Erythroblast (primary cell): ENCODE data around the gene B3GALT4.

Source experiments
- DNase-seq, 2 experiments: peaks; one replicate each; lab custom pipeline; 2025; lab: John Stamatoyannopoulos, UW
- GATA1 ChIP-seq: IDR thresholded peaks from 2 replicates; pipeline ENCODE4 v1.6.1; 2011; ENCODE audit warnings: low read depth, mild to moderate bottlenecking, control low read depth, low read length, moderate library complexity
- POLR2A ChIP-seq: IDR thresholded peaks from 2 replicates; pipeline ENCODE4 v1.6.1; 2011; ENCODE audit warnings: mild to moderate bottlenecking, low read length

Gene B3GALT4

DNA sequence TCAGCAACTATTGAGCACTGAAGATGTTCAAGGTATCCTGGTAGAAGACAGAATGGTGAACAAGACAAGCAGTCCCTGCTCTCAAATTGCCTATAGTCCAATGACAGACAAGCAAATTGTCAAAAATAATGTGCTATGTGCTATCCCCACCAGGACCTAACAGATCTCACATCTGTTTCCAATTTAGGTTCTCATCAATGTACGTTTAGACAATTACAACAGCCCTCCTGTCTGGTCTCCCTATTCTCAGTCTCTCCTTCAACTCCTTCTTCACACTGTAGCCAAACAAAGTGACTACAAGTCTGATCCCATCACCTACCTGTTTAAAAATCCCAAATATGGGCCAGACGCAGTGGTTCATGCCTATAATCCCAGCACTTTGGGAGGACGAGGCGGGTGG, 29.4 kb downstream of the B3GALT4 start:
- TF ChIP-seq POLR2A = no peak
- DNase-seq = no peak

DNA sequence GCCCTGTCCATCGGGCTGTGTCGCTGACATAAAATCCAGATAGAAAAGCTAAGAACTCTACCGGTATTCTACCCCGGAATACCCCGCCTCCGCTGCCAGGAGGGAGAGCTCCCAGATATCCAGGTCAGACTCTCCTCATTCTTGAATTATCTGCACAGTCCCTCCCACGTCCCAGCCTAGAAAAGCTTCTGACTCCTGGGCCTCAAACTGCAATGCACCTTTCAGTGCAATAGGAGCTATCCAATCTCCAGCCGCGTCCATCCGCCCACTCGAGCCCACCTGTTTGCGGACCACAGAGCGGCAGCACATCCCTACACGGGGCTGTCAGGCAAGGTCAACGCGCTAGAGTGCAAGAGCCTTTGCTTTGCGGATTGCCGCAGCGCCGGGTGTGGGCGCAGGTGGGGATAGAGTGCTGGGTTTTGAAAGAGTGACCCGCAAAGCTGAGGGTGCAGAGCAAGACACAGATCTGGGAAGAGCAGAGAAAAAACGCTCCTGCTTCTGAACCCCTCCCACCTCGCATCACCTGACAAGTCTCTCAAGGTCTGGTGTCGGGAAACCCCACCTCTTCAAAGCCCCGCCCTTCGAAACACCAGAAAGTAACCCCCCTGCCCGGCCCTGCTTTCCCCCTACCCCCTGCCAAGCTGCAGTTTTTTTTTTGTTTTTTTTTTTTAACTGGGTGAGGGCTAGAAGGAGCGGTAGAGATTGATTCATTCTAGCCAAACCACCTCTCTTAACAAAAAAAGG, 35.6 kb downstream of the B3GALT4 start:
- peak; percentile 76 to 78 for DNase-seq
- TF ChIP-seq GATA1 (no peak), POLR2A (no peak)

DNA sequence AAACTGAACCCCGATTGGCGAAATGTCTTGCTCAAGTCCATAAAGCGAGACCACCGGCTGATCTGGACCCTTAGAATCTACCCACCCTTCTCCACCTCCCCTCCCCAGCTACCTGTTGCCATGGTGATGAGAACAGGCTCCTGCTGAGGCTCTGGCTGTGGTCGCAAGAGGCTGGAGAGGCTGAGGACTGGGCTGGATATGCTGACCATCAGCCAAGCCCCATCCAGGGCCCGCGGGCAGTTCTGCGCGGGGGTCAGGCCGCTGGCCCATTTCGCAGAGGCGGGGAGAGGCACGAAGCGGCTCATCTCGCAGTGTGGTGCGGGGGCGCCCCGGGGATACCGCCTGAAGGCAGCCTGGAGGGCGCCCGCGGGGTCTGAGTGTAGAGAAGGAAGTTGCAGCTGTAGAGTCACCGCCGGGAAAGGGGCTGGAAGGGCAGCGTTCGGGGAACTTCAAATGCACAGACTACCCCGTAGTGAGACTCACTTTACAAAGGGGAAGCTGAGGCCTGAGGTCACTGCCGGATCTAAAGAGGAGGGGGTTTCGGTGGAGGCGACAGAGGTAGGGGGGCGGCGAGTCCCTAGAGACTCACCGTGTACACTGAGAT, 36.3 kb downstream of the B3GALT4 start:
- peak; percentile 48 to 66 for DNase-seq
- TF ChIP-seq GATA1 (no peak), POLR2A (no peak)

DNA sequence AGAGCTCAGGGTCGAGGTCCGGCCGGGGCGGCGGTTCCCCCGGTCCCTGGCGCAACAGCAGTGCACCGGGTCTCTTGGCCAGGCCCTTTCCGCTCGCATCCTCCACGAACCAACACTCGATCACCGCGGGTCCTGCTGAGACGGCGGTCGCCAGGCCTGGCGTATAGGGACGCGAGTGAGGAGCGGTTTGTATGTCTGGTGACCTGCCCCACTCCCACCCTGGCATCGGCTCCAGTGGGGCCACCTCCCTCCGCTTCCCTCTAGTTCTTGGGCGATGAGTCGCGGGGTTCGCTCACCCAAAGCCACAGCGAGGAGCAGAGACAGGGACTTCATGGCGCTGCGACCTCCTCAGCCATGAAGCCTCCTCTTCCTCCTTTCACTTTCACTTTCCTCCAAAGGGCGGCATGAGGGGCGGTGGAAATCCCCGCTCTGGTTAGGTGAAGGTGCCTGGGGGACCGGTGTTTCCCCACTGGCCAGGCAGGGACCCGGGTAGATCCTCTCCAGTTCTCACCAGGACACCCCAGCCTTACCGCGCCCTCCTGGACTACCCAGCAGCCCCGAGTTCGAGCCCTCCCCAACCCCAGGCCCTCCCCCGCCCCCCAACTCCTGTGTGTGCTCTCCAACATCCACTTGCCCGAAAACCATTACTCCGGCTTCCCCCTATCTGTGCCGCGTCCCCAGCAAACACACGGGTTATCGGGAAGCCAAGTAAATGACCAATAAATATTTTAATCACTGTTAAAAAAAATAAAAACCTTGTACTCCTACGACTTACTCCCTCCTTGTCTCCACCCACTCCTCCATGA, 37.0 kb downstream of the B3GALT4 start, which contains the start of gene TAPBP:
Gene TAPBP (minus strand): TSS at position 370 of the 806 bp plus-strand sequence. CDS start 37 bp downstream, at position 333.
- peak; percentile 81 to 88 for DNase-seq
- TF ChIP-seq GATA1 (no peak), POLR2A (peak; percentile 80)

DNA sequence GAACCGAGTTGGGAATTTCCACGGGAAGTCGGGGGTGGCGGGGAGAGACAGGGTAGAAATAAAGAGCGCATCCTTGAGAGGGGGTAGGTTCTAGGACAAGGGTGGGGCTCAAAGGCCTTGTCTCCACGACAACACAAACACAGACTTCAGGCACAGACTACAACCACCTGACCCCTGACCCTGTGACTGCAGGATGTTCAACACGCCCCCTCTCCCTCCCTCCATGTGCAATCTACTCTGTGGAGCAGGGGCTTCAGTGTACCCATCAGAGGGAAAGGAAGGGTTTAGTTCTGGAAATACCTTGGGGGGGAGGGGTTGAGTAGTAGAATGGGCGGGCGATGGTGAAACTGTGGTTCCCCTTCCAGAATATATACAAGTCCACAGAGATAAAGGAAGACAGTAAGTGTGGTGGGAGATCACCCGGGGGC, 37.6 kb downstream of the B3GALT4 start:
- TF ChIP-seq GATA1 (no peak), POLR2A (peak; percentile 2)
- DNase-seq = peak; percentile 82 to 89

DNA sequence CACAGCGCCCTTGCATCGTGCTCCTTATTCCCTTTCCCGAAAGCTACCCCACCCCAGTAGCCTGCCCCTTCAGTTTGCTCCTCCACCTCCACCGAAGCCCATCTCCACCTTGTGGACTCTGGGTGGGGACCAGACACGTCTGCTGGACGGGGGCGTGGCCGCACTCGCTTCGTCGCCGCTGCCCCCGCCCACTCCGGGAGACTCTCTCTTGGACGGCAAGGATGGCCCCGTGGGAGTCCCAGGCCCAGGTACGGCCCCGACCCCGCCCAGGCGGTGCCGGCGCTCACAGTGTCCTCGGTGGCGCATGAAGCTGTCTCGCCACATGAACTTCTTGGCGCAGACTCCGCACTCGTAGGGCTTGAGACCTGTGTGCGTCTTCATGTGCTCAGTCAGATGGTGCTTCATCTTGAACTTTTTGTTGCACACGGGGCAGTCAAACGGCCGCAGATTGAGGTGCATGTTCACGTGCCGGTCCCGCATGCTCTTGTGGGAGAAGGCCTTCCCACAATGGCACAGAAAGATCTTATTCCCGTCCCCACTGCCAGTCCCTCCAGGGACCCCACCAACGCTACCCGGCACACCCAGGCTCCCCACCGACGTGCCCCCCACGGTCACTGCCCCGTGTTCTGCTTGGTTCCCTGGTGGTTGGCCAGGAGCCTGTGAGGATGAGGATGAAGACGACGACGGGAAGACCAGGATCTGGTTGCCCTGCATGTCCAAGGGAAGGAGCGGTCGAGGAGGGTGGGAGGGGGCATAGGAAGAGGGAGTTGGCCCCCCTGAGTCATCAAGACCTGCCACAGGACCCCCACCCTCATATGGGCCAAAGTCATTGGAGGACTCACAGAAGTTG, 38.2 kb downstream of the B3GALT4 start:
- TF ChIP-seq POLR2A (no peak), GATA1 (no peak)
- peak; percentile 56 to 66 for DNase-seq

DNA sequence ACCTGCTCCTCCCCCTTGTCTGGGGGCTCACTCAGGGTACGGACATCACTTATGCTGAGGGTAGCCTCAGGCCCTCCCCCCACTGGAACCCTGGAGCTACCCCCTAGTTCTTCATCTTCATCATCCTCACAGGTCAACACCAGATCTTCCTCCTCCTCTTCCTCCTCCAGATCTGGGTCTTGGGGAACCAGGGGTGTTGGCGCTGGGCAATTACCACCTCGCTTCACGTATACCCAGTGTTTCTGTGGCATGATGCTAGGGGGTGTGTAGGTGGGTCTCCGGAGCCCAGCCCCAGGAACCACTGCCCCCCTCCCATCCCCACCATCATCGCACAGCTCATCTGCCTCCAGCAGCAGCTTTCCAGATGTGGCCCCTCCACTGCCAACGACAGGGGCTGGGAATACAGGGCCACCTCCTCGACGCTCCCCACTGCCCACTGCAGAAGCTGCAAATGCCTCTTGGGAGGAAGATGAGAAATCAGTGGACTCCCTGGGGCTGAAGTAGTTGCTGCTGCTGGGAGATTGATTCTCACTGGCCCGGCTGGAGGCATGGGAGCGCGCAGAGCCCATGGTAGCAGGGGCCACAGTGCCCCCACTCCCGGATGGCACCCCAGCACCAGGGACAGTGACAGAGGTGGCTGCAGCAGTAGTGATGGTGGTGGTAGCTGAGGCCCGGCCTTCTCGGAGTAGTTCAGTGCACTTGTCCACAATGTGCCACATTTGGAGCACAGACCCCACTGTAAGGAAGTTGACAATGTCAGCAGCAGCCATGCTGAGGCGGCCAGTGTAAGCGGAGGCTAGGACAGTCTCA, 39.1 kb downstream of the B3GALT4 start:
- TF ChIP-seq GATA1 (no peak), POLR2A (no peak)

DNA sequence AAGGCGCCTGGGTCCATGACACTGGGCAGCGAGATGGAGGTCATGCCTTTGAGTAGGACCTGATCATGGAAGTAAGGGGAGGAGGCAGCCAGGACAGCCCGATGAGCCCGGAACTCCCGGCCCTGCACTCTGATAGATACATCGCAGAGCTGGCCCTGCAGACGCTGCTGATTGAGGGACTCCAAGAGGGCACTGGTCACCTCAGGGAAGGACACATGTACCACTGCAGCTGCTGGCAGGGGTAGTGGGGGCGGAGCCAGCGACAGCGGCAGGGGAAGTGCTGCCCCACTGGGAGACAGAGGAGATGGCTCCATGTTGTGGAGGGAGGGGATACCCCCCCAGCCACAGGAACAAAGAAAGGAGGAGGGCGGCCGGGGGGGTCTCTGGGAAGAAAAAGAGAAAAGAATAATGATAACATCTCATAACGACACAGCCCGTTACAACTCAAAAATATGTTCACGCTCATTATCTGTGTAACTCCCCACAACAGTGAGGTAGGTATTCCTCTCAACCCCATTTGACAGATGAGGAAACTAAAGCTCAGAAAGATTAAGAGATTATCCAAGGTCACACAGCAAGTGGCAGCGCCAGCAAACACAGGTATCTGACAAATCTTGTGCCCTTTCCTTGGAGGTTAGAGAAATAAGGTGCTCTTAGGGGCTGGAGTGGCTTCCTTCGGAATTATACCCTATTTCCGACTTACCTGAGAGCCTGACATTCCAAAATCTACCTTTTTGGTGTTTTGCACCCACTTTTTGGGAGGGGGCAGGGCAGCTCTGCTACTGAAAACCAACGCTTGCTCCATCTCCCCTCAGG, 39.9 kb downstream of the B3GALT4 start:
- TF ChIP-seq GATA1 (no peak), POLR2A (no peak)
- peak in 1 of 2 experiments; percentile 48 for DNase-seq

More for the DNA sequence above, 39.1 kb downstream of the B3GALT4 start:
- DNase-seq = no peak

DNA sequence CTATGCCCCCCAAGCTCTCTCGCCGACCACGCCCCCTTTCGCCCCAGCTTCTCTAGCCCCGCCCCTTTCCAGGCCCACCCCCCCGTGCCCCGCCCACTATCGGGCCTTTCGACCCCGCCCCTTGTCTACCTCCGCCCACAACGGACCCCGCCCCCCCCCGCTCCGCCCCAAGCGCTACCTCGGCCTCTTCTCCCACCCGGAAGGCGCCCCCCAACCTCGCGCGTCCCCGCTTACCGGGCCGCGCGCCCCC, 40.4 kb downstream of the B3GALT4 start:
- peak in 1 of 2 experiments; percentile 92 for DNase-seq
- no peak for TF ChIP-seq POLR2A
- TF ChIP-seq GATA1 = no peak

DNA sequence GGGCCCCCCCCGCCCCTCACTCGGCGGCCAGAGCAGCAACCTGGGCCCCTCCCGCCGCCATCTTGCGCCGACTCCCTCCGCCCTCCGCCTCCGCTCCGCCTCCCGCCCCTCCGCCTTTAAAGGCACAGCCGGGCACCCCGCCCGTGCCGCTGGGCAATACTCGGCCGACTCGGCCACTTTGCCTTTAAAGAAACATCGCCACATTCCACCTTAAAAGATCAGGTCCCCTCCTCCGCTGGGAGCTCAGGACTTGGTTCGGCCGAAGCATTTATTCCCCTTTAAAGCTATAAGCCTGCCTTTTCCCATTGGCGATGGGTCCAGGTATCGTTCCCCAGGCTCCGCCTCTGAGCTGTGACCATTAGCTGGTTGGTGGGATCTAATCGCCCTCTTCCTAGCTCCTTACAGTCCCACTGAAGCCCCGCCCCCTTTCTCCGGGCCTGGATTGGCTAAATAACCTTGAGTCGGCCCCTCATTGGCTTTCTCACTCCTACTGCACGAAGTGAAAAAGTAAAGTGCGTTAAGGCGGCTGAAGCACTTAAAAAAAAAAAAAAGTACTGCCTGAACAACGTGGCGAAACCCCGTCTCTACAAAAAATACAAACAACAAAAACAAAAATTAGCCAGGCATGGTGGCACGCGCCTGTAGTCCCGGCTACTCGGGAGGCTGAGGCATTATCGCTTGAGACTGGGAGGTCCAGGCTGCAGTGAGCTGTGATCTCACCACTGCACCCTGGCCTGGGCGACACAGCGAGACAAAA, 40.9 kb downstream of the B3GALT4 start, which contains the start of gene ZBTB22:
Gene ZBTB22 (minus strand): TSS at position 76 of the 757 bp plus-strand sequence. CDS start 828 bp downstream, outside the sequence.
- DNase-seq = peak; percentile 97 to 98
- TF ChIP-seq GATA1 (no peak), POLR2A (peak; percentile 58)

DNA sequence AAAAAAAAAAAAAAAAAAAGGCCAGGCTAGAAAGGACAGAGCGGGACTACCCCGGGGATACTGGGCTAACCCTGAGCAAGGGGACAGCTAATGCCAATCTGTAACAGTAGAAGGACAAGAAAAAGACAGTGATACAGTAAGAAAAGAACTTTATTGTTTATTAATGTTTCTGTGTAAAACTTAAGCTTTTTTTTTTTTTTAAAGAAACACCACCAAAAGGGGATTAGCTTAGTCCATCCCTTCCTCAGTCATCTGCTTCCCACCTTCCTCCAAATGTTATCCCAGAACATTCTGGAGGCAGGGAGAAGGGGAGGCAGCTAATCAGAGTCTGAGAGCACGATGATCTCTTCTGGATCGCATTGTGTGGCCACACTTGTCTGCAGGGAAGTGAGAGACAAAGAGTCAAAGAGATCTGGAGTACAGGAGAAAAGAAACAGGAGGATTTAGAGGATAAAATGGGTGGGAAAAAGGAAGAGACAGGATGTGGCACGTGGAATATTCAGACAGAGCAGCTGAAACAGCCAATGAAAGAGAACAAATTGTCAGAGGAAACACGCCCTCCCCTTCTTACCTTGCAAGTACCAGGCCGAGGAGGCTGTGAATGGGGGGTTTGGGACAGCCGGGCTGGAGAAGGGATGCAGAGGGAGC, 41.6 kb downstream of the B3GALT4 start:
- no peak for TF ChIP-seq GATA1
- no peak for TF ChIP-seq POLR2A
- no peak for DNase-seq
